PC-3 (cell line): ENCODE measurements around the gene PPTC7. TPM values are rescaled to one million over a fixed set of nuclear protein-coding genes. Genes with fewer than 3 reads are reported as not detected.

ENCODE experiments used
- ATAC-seq: fragments of 200-7000 bp; cut with Tn5 transposase; 2 replicates; pipeline ENCODE4 v1.9.1; 2020; ENCODE audit warnings: mild to moderate bottlenecking, moderate library complexity
- BruUV-seq: library from RNA; stranded (reverse); fragments of 400-500 nt; replicated peaks from 2 replicates; lab custom pipeline; 2021; lab: Mats Ljungman, UMichigan
- CTCF ChIA-PET: fragments of 300-600 bp; sonication (Branson Sonifier 250); formaldehyde crosslinking; loops from one replicate; lab custom pipeline; 2022; ENCODE audit warnings: antibody characterized with exemption; lab: Charles Lee
- POLR2A ChIA-PET: fragments of 300-600 bp; sonication (Branson Sonifier 250); formaldehyde crosslinking; loops from one replicate; lab custom pipeline; 2022; ENCODE audit warnings: antibody characterized with exemption; ENCODE audit not compliant: unreplicated experiment; lab: Charles Lee
- DNase-seq: peaks from one replicate; pipeline ENCODE4 v3.0.0-alpha.2; 2015
- H2AFZ ChIP-seq: fragments of 300-600 bp; sonication (generic); 2 replicates; pipeline ENCODE4 v1.6.0; 2016; ENCODE audit warnings: antibody characterized with exemption, low read length
- H3F3A ChIP-seq: fragments of 300-600 bp; sonication (generic); one replicate; pipeline ENCODE4 v1.6.0; 2017; ENCODE audit warnings: antibody characterized with exemption, low read length, control low read depth, mild to moderate bottlenecking; ENCODE audit not compliant: unreplicated experiment
- H3K27ac ChIP-seq: fragments of 300-600 bp; sonication (generic); 2 replicates; pipeline ENCODE4 v1.5.1; 2016; ENCODE audit warnings: mild to moderate bottlenecking, low read length
- H3K27me3 ChIP-seq: fragments of 300-600 bp; sonication (generic); 2 replicates; pipeline ENCODE4 v1.6.1; 2016; ENCODE audit warnings: low read length, mixed read lengths
- H3K36me3 ChIP-seq: fragments of 300-600 bp; sonication (generic); 2 replicates; pipeline ENCODE4 v1.6.1; 2016; ENCODE audit warnings: low read depth, mixed run types, low read length, mixed read lengths
- H3K4me1 ChIP-seq: fragments of 300-600 bp; sonication (generic); 2 replicates; pipeline ENCODE4 v1.5.1; 2016; ENCODE audit warnings: low read length; ENCODE audit not compliant: insufficient read depth
- H3K4me2 ChIP-seq: fragments of 300-600 bp; sonication (generic); 2 replicates; pipeline ENCODE4 v1.6.0; 2016; ENCODE audit warnings: low read length
- H3K4me3 ChIP-seq: fragments of 300-600 bp; sonication (generic); 2 replicates; pipeline ENCODE4 v1.5.1; 2016; ENCODE audit warnings: mild to moderate bottlenecking, low read length, mixed read lengths
- H3K79me2 ChIP-seq: fragments of 300-600 bp; sonication (generic); 2 replicates; pipeline ENCODE4 v1.6.1; 2017; ENCODE audit warnings: low read length, mixed read lengths
- H3K9ac ChIP-seq: fragments of 300-600 bp; sonication (generic); 2 replicates; pipeline ENCODE4 v1.6.0; 2016; ENCODE audit warnings: mild to moderate bottlenecking, low read length
- H3K9me2 ChIP-seq: fragments of 300-600 bp; sonication (generic); replicated peaks from 2 replicates; pipeline ENCODE4 v1.6.1; 2016; ENCODE audit warnings: mixed run types, low read length, mixed read lengths
- H3K9me3 ChIP-seq: fragments of 300-600 bp; sonication (generic); 2 replicates; pipeline ENCODE4 v1.6.1; 2016; ENCODE audit warnings: low read length, mixed read lengths
- H4K20me1 ChIP-seq: fragments of 300-600 bp; sonication (generic); 2 replicates; pipeline ENCODE4 v1.6.1; 2016; ENCODE audit warnings: low read length, mixed read lengths
- EZH2 ChIP-seq: fragments of 300-600 bp; sonication (generic); IDR thresholded peaks from one replicate; pipeline ENCODE4 v1.6.1; 2017; ENCODE audit warnings: antibody characterized with exemption, mild to moderate bottlenecking, low read length; ENCODE audit not compliant: unreplicated experiment
- EZH2phosphoT487 ChIP-seq: fragments of 300-600 bp; sonication (generic); IDR thresholded peaks from 2 replicates; pipeline ENCODE4 v1.6.1; 2018; ENCODE audit warnings: mild to moderate bottlenecking, antibody characterized with exemption, low read length, borderline replicate concordance
- intact Hi-C: fragments of 100-400 bp; cut with micrococcal nuclease; formaldehyde crosslinking; loops from 2 replicates; pipeline ENCODE4 v1.9.0; 2023
- total RNA-seq: library from RNA; depleted of rRNA; stranded (reverse); fragments of >200 nt; gene quantifications from 2 replicates; pipeline ENCODE4 v1.2.3, GENCODE V29; 2014
- TF ChIP-seq, protein P1 (sequence below): fragments of 300-600 bp; sonication (generic); conservative IDR thresholded peaks from 2 replicates; pipeline ENCODE4 v1.5.1; 2017; ENCODE audit warnings: antibody characterized with exemption, low read depth, mild to moderate bottlenecking, low read length

Gene PPTC7
- total RNA-seq, 1 experiment from 2014 or later, result 9.0 TPM

DNA sequence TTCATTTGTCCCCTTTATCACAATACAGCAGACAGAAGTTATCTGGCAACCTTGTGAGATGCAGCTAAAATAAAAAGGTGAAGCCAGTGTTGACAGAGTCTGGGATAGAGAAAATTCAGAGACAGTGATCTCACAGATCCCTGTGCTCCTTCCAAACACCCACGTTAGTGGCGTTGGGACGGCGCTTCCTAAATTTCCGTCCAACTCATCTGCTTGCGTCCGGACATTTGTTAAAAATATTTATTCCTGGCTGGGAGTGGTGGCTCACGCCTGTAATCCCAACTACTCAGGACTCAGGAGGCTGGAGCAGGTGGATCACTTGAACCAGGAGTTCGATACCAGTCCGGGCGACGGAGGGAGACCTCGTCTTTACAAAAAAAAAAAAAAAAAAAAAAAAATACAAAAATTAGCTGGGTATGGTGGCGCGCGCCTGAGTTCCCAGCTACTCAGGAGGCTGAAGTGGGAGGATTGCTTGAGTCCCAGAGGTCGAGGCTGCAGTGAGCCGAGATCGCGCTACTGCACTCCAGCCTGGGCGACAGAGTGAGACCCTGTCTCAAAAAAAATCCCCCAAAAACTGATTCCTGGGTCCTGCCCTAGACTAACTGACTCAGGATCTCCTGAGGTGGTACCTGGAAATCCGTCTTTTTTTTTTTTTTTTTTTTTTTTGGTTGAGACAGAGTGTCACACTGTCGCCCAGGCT is 30.1 kb upstream of the PPTC7 start:
- intact Hi-C loops, result loop anchor here (5.0 kb wide), 1 partner anchor 214 kb away; no protein-coding TSS in a partner anchor
- no peaks in the 10 kb centered on the region for H3K9me2 ChIP-seq
- POLR2A ChIA-PET, result interaction anchor here (0.6 to 1.5 kb wide), 2 partner anchors 145 to 468 kb away, joined by 4 to 7 read pairs; partner anchors contain the start of genes FAM216A and GPN3

DNA sequence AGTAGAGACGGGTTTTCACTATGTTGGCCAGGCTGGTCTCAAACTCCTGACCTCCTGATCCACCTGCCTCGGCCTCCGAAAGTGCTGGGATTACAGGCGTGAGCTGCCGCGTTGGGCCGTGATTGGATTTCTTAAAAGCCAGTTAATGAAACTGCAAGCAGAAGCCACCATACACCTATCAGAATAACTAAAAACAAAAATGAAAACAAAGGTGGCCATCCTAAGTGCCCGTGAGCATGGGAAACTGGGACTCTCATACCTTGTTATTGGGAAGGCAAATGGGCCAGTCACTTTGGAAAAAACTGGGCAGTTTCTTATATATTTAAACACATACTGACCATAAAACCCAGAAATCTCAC is 23.1 kb upstream of the PPTC7 start:
- Histone ChIP-seq H2AFZ (no peak overlapping the region), H3K36me3 (no peaks in the 10 kb centered on the region), H3K9me2 (no peaks in the 10 kb centered on the region), H3K27me3 (no peaks in the 10 kb centered on the region), H3K4me2 (no peak overlapping the region), H3F3A (no peaks in the 10 kb centered on the region), H3K9me3 (no peaks in the 10 kb centered on the region), H3K79me2 (no peaks in the 10 kb centered on the region), H3K4me3 (no peak overlapping the region), H4K20me1 (no peaks in the 10 kb centered on the region), H3K4me1 (no peaks in the 10 kb centered on the region), H3K27ac (no peak overlapping the region), H3K9ac (no peak overlapping the region)
- BruUV-seq, result no TSS peak
- POLR2A ChIA-PET, result no interaction called here
- DNase-seq, result no peak
- CTCF ChIA-PET, result no interaction called here
- TF ChIP-seq EZH2phosphoT487 (no peak), EZH2 (no peak)
- TF ChIP-seq, protein P1, sequence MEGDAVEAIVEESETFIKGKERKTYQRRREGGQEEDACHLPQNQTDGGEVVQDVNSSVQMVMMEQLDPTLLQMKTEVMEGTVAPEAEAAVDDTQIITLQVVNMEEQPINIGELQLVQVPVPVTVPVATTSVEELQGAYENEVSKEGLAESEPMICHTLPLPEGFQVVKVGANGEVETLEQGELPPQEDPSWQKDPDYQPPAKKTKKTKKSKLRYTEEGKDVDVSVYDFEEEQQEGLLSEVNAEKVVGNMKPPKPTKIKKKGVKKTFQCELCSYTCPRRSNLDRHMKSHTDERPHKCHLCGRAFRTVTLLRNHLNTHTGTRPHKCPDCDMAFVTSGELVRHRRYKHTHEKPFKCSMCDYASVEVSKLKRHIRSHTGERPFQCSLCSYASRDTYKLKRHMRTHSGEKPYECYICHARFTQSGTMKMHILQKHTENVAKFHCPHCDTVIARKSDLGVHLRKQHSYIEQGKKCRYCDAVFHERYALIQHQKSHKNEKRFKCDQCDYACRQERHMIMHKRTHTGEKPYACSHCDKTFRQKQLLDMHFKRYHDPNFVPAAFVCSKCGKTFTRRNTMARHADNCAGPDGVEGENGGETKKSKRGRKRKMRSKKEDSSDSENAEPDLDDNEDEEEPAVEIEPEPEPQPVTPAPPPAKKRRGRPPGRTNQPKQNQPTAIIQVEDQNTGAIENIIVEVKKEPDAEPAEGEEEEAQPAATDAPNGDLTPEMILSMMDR, result no peak
- ATAC-seq, result no peak
- intact Hi-C loops, result no loop called here

More for the DNA sequence above, 30.1 kb upstream of the PPTC7 start:
- TSS peak; percentile 93 for BruUV-seq
- Histone ChIP-seq H3K27ac (no peak overlapping the region), H3K27me3 (no peaks in the 10 kb centered on the region), H3K4me1 (peaks cover 9% of the 10 kb centered on the region), H3K9me3 (no peaks in the 10 kb centered on the region), H2AFZ (peak overlapping the region; percentile 98), H3K4me2 (peak overlapping the region; percentile 98), H3K36me3 (no peaks in the 10 kb centered on the region), H3K9ac (peak overlapping the region; percentile 83), H3F3A (no peaks in the 10 kb centered on the region), H3K4me3 (peak overlapping the region; percentile 75), H4K20me1 (no peaks in the 10 kb centered on the region), H3K79me2 (peaks cover 8% of the 10 kb centered on the region)
- DNase-seq (no peak), ATAC-seq (no peak)
- CTCF ChIA-PET, result interaction anchor here (0.6 kb wide), 2 partner anchors 103 to 1949 kb away, joined by 3 to 9 read pairs; no protein-coding TSS in a partner anchor
- TF ChIP-seq, protein P1, result no peak
- TF ChIP-seq EZH2, result no peak
- TF ChIP-seq EZH2phosphoT487, result no peak
